Measurements from ENCODE around the gene PABPN1L.

GRCh38 chr16:88886420-88886844 lies 20.0 kb upstream of the PABPN1L start:
- TF ChIP-seq POLR2AphosphoS5 (IDR thresholded peaks at IDR 0.05; ENCODE audit: low read depth, low read length) = no peak
- TF ChIP-seq REST (IDR thresholded peaks at IDR 0.05; ENCODE audit: insufficient read depth in 1 of 2, low read depth in 2 of 2, low read length in 2 of 2) = no peak
- no peak for TF ChIP-seq SIN3A (IDR thresholded peaks at IDR 0.05; ENCODE audit: borderline replicate concordance, insufficient read depth, low read length)
- TF ChIP-seq TAF1 (IDR thresholded peaks at IDR 0.05; ENCODE audit: borderline replicate concordance, insufficient read depth, low read length) = no peak
- no peak for TF ChIP-seq FOXP2 (optimal IDR thresholded peaks at IDR 0.05; ENCODE audit: borderline replicate concordance, extremely low read depth, extremely low read length, insufficient read depth)

Measured in PFSK-1 (cell line).